Neuronal stem cell (in vitro differentiated cells): ENCODE results near the gene SAXO1.

Source experiments
- DNase-seq: peaks from one replicate; pipeline ENCODE4 v3.0.0-alpha.2; 2013; ENCODE audit warnings: low spot score
- H2AFZ ChIP-seq: one replicate; pipeline ENCODE4 v1.6.1; 2013; ENCODE audit warnings: mild to moderate bottlenecking, low read length, inconsistent platforms
- H2AK5ac ChIP-seq: 2 replicates; pipeline ENCODE4 v1.6.1; 2013; ENCODE audit warnings: low read depth, mild to moderate bottlenecking, inconsistent platforms, low read length, moderate library complexity, mixed read lengths
- H2BK120ac ChIP-seq: 2 replicates; pipeline ENCODE4 v1.6.1; 2013; ENCODE audit warnings: low read depth, mild to moderate bottlenecking, inconsistent platforms, low read length, moderate library complexity, mixed read lengths
- H2BK12ac ChIP-seq: one replicate; pipeline ENCODE4 v1.6.1; 2013; ENCODE audit warnings: low read length, inconsistent platforms
- H2BK15ac ChIP-seq: 2 replicates; pipeline ENCODE4 v1.6.1; 2013; ENCODE audit warnings: mild to moderate bottlenecking, low read length, inconsistent platforms, mixed read lengths
- H2BK5ac ChIP-seq: one replicate; pipeline ENCODE4 v1.6.1; 2013; ENCODE audit warnings: inconsistent platforms, mild to moderate bottlenecking, low read length, moderate library complexity
- H3K14ac ChIP-seq: one replicate; pipeline ENCODE4 v1.6.1; 2013; ENCODE audit warnings: low read length, inconsistent platforms
- H3K18ac ChIP-seq: 2 replicates; pipeline ENCODE4 v1.6.1; 2013; ENCODE audit warnings: low read length, inconsistent platforms
- H3K23ac ChIP-seq: 2 replicates; pipeline ENCODE4 v1.6.1; 2013; ENCODE audit warnings: low read depth, mild to moderate bottlenecking, mixed read lengths, low read length, inconsistent platforms; ENCODE audit not compliant: poor library complexity
- H3K27ac ChIP-seq: replicated peaks from 3 replicates; pipeline ENCODE4 v1.5.1; 2013; ENCODE audit warnings: low read length, inconsistent platforms
- H3K27me3 ChIP-seq, 3 experiments: 2 replicates each; pipeline ENCODE4 v1.6.1; 2013; ENCODE audit warnings: low read length in 3 of 3, mild to moderate bottlenecking in 2 of 3, inconsistent platforms in 1 of 3, low read depth in 1 of 3, mixed read lengths in 1 of 3, moderate library complexity in 1 of 3; ENCODE audit not compliant: control insufficient read depth in 3 of 3, insufficient read depth in 3 of 3
- H3K36me3 ChIP-seq, 2 donors: replicated peaks in 1 of 2; 2 replicates each; pipeline ENCODE4 v1.6.1; 2013; ENCODE audit warnings: low read length in 2 of 2; ENCODE audit not compliant: control insufficient read depth in 2 of 2, insufficient read depth in 2 of 2
- H3K4ac ChIP-seq: 2 replicates; pipeline ENCODE4 v1.6.1; 2013; ENCODE audit warnings: inconsistent platforms, mild to moderate bottlenecking, low read length, moderate library complexity
- H3K4me1 ChIP-seq, 2 donors: 1 replicate in 1 of 2; 2 replicates in 1 of 2; pipeline ENCODE4 v1.6.1; 2013; ENCODE audit warnings: low read length in 2 of 2, low read depth in 1 of 2; ENCODE audit not compliant: control insufficient read depth in 2 of 2, insufficient read depth in 1 of 2
- H3K4me2 ChIP-seq: one replicate; pipeline ENCODE4 v1.6.1; 2013; ENCODE audit warnings: mild to moderate bottlenecking, low read length, inconsistent platforms; ENCODE audit not compliant: insufficient read depth, poor library complexity, severe bottlenecking
- H3K4me3 ChIP-seq, 2 donors: 2 replicates each; pipeline ENCODE4 v1.5.1; 2013; ENCODE audit warnings: low read length in 2 of 2, mild to moderate bottlenecking in 2 of 2, inconsistent platforms in 1 of 2, moderate library complexity in 1 of 2
- H3K79me1 ChIP-seq: one replicate; pipeline ENCODE4 v1.6.1; 2013; ENCODE audit warnings: low read depth, mild to moderate bottlenecking, inconsistent platforms, low read length, moderate library complexity
- H3K9ac ChIP-seq: one replicate; pipeline ENCODE4 v1.6.1; 2013; ENCODE audit warnings: mild to moderate bottlenecking, low read depth, low read length, inconsistent platforms; ENCODE audit not compliant: poor library complexity
- H3K9me3 ChIP-seq, 2 donors: replicated peaks in 1 of 2; 2 replicates each; pipeline versions ENCODE3 to v1.6.1; 2013; ENCODE audit warnings: low read length in 2 of 2, mild to moderate bottlenecking in 2 of 2, inconsistent platforms in 1 of 2, low read depth in 1 of 2, mixed read lengths in 1 of 2, moderate library complexity in 1 of 2; ENCODE audit not compliant: control insufficient read depth in 2 of 2, insufficient read depth in 1 of 2
- H4K8ac ChIP-seq: one replicate; pipeline ENCODE4 v1.6.1; 2013; ENCODE audit warnings: low read depth, mild to moderate bottlenecking, inconsistent platforms, low read length, moderate library complexity
- H4K91ac ChIP-seq: one replicate; pipeline ENCODE4 v1.6.1; 2013; ENCODE audit warnings: low read length, low read depth, mild to moderate bottlenecking, inconsistent platforms; ENCODE audit not compliant: poor library complexity
- WGBS, 2 donors: extraction: QIAGEN DNeasy Blood & Tissue Kit; methylation state at CpG; one replicate each; pipeline ENCODE4 v1.1.7; 2013; ENCODE audit warnings: missing lambda C conversion rate in 2 of 2, mixed read lengths in 1 of 2; ENCODE audit not compliant: insufficient read length in 2 of 2, insufficient replicate concordance in 1 of 2; ENCODE audit errors: extremely low coverage in 2 of 2; 5-methylcytosine and 5-hydroxymethylcytosine counted together

Gene SAXO1

DNA sequence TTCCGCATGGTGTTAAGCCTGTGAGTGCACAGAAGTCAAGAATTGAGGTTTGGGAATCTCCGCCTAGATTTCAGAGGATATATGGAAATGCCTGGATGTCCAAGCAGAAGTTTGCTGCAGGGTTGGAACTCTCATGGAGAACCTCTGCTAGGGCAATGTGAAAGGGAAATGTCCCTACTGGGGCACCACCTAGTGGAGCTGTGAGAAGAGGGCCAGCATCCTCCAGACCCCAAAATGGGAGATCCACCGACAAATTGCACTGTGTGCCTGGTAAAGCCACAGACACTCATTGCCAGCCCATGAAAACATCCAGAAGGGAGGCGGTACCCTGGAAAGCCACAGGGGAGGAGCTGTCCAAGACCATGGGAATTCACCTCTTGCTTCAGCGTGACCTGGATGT, 3.6 kb upstream of the SAXO1 start:
- H3K79me1 ChIP-seq = no peaks in the 10 kb centered on the region
- H3K4me2 ChIP-seq = no peak overlapping the region
- no peak overlapping the region for H2AK5ac ChIP-seq
- no peak overlapping the region for H3K27ac ChIP-seq
- no peaks in the 10 kb centered on the region for H3K9me3 ChIP-seq
- H3K4me1 ChIP-seq = no peaks in the 10 kb centered on the region
- H3K36me3 ChIP-seq = no peaks in the 10 kb centered on the region
- no peaks in the 10 kb centered on the region for H3K27me3 ChIP-seq
- no peak overlapping the region for H2BK120ac ChIP-seq
- no peak overlapping the region for H3K4ac ChIP-seq
- no peak for DNase-seq
- no CpG with 5 or more reads among the region's 5 CpGs for WGBS, 2 donors
- H4K8ac ChIP-seq = no peak overlapping the region
- no peak overlapping the region for H3K9ac ChIP-seq
- H2BK15ac ChIP-seq = no peak overlapping the region
- no peak overlapping the region for H4K91ac ChIP-seq
- no peak overlapping the region for H3K4me3 ChIP-seq
- H2AFZ ChIP-seq = no peak overlapping the region
- no peak overlapping the region for H3K14ac ChIP-seq
- no peak overlapping the region for H3K23ac ChIP-seq
- H2BK12ac ChIP-seq = no peak overlapping the region
- H2BK5ac ChIP-seq = no peak overlapping the region
- H3K18ac ChIP-seq = no peak overlapping the region

DNA sequence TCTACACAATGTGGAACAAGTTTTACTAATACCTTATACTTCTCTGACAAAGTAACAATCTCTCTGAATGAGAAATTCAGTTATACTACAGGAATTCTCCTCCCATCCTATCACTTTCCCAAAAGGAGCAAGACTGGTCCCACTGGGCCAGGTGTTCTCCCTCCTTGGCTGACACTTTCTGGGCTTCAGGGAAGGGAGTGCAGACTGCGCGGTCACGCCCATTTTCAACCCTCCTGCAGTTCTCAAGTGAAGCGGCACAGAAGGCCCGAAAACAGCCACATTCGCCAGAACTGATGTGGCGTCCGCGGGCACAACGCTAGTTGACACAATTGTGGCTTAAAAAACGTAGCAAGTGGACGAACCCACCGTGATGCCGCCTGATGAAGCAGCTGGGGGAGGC, 603 bp downstream of the SAXO1 start:
- H3K4me2 ChIP-seq = no peak overlapping the region
- no peak overlapping the region for H2BK15ac ChIP-seq
- DNase-seq = no peak
- WGBS, 2 donors = no CpG with 5 or more reads among the region's 14 CpGs
- H3K79me1 ChIP-seq = no peaks in the 10 kb centered on the region
- H2BK12ac ChIP-seq = no peak overlapping the region
- no peak overlapping the region for H2BK120ac ChIP-seq
- H3K9me3 ChIP-seq = no peaks in the 10 kb centered on the region
- no peak overlapping the region for H2BK5ac ChIP-seq
- H2AK5ac ChIP-seq = no peak overlapping the region
- H3K18ac ChIP-seq = no peak overlapping the region
- H3K36me3 ChIP-seq = no peaks in the 10 kb centered on the region
- no peak overlapping the region for H4K91ac ChIP-seq
- H3K23ac ChIP-seq = no peak overlapping the region
- H3K4me3 ChIP-seq = no peak overlapping the region
- no peak overlapping the region for H3K27ac ChIP-seq
- H3K4me1 ChIP-seq = no peaks in the 10 kb centered on the region
- no peak overlapping the region for H3K9ac ChIP-seq
- H3K14ac ChIP-seq = peak overlapping the region; percentile 5
- H2AFZ ChIP-seq = no peak overlapping the region
- H4K8ac ChIP-seq = no peak overlapping the region
- H3K27me3 ChIP-seq = no peaks in the 10 kb centered on the region
- no peak overlapping the region for H3K4ac ChIP-seq

DNA sequence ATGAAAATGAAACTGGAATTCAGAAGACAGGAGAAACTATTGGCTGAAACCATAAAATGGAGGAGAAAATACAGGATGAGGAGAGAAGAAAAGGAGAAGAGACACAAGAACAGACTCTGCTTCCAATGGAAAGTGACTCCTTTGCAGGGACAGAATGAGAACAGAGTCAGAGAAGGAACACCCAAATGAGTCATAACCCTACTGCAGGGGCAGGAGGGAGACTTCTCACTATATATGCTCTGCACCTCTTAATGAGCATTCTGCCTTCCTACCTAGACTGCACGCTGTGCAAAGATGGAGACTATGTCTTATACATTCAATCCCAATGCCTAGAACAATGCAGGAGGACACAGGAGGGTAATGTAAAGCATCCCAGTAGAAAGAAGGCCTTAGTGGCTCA, 2.1 kb downstream of the SAXO1 start:
- no peak overlapping the region for H2BK5ac ChIP-seq
- no peak overlapping the region for H2AK5ac ChIP-seq
- H3K4me1 ChIP-seq = no peaks in the 10 kb centered on the region
- no peaks in the 10 kb centered on the region for H3K9me3 ChIP-seq
- H3K9ac ChIP-seq = no peak overlapping the region
- no peak overlapping the region for H3K27ac ChIP-seq
- no peak overlapping the region for H2BK15ac ChIP-seq
- no peak overlapping the region for H3K23ac ChIP-seq
- H4K8ac ChIP-seq = no peak overlapping the region
- H4K91ac ChIP-seq = no peak overlapping the region
- no peaks in the 10 kb centered on the region for H3K79me1 ChIP-seq
- no peak overlapping the region for H2AFZ ChIP-seq
- no peak overlapping the region for H2BK120ac ChIP-seq
- no peak overlapping the region for H3K18ac ChIP-seq
- no peak overlapping the region for H3K14ac ChIP-seq
- no CpG with 5 or more reads among the region's 1 CpG for WGBS, 2 donors
- DNase-seq = no peak
- no peak overlapping the region for H3K4me2 ChIP-seq
- H3K27me3 ChIP-seq = no peaks in the 10 kb centered on the region
- no peak overlapping the region for H3K4me3 ChIP-seq
- no peaks in the 10 kb centered on the region for H3K36me3 ChIP-seq
- H2BK12ac ChIP-seq = no peak overlapping the region
- H3K4ac ChIP-seq = no peak overlapping the region

DNA sequence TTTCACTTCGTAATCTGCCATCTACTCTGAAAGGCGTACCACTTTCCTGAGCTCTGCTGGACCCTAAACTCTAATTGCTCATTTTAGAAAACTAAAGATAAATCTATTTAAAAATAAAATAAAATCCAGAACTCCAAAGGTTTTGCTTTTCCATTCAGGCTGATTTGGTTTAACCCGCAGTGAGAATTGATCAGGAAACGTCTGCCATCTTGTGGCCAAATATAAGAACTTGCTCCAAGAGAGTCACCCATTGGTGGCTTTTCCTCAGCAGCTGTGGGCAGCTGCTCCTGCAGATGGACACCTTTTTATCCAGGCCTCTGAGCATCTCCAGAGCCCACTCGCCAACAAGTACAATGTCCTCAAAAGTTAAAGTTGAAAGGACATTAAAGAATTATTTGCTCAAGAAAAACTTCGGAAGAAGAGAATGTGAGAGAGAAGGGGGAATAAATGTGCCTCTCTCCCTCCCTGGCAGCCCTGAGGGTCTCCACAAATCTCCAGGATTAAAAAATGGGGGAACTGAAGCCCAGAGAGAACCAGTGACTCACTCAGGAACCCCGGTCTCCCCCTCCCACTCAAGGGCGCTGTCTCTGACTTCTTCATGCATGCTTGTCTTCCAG, 4.1 kb downstream of the SAXO1 start:
- Histone ChIP-seq H4K8ac (no peak overlapping the region), H4K91ac (no peak overlapping the region), H3K4me3 (no peak overlapping the region), H3K23ac (no peak overlapping the region), H3K4me1 (no peaks in the 10 kb centered on the region), H3K27ac (no peak overlapping the region), H3K36me3 (no peaks in the 10 kb centered on the region), H2BK5ac (no peak overlapping the region), H2AK5ac (no peak overlapping the region), H3K79me1 (peaks cover 2% of the 10 kb centered on the region), H2BK120ac (no peak overlapping the region), H3K4me2 (no peak overlapping the region), H3K4ac (no peak overlapping the region), H3K27me3 (no peaks in the 10 kb centered on the region), H2BK12ac (no peak overlapping the region), H3K9ac (no peak overlapping the region), H3K14ac (no peak overlapping the region), H2BK15ac (no peak overlapping the region), H2AFZ (peak overlapping the region; percentile 56), H3K9me3 (no peaks in the 10 kb centered on the region), H3K18ac (no peak overlapping the region)
- WGBS, 2 donors = no CpG with 5 or more reads among the region's 8 CpGs
- peak; percentile 64 for DNase-seq
